Stimulated activated CD4-positive, alpha-beta T cell treated with anti-CD3 and anti-CD28 coated beads, Interleukin-12 subunit alpha, Interleukin-12 subunit beta, amount 100 ng/mL, for 48 hours (primary cell): ENCODE data around the gene RAB36.

Experiments used
- DNase-seq, 3 donors: peaks; one replicate each; pipeline ENCODE4 v3.0.0-alpha.2; 2020; ENCODE audit warnings: low read depth in 2 of 3, low spot score in 1 of 3

Gene RAB36

GRCh38 chr22:23180893-23181720 lies 35.8 kb downstream of the RAB36 start:
- DNase-seq: peak in 1 of 3 donors; percentile 21

- no peak for DNase-seq
These were observed 36.5 kb downstream of the RAB36 start for GRCh38 chr22:23181721-23182308.

GRCh38 chr22:23182309-23183060 lies 37.2 kb downstream of the RAB36 start:
- peak; percentile 59 to 72 (median 65) for DNase-seq

GRCh38 chr22:23183061-23183698 lies 37.9 kb downstream of the RAB36 start:
- no peak for DNase-seq

- no peak for DNase-seq
These were observed 39.0 kb downstream of the RAB36 start for GRCh38 chr22:23184100-23184763.

GRCh38 chr22:23184764-23185113 lies 39.5 kb downstream of the RAB36 start:
- no peak for DNase-seq

- no peak for DNase-seq
These were observed 41.9 kb downstream of the RAB36 start for GRCh38 chr22:23187211-23187610.

GRCh38 chr22:23187871-23188700 lies 42.8 kb downstream of the RAB36 start:
- no peak for DNase-seq

GRCh38 chr22:23190526-23190925 lies 45.2 kb downstream of the RAB36 start:
- no peak for DNase-seq

GRCh38 chr22:23192133-23192532 lies 46.9 kb downstream of the RAB36 start:
- no peak for DNase-seq

- DNase-seq: no peak
These were observed 47.3 kb downstream of the RAB36 start for GRCh38 chr22:23192558-23192957.

- DNase-seq: no peak
These were observed 48.0 kb downstream of the RAB36 start for GRCh38 chr22:23193196-23193827.

- no peak for DNase-seq
These were observed 48.6 kb downstream of the RAB36 start for GRCh38 chr22:23193882-23194281.

- DNase-seq: no peak
These were observed 50.9 kb downstream of the RAB36 start for GRCh38 chr22:23196165-23196564.

- no peak for DNase-seq
These were observed 52.6 kb downstream of the RAB36 start for GRCh38 chr22:23197836-23198235.

GRCh38 chr22:23199159-23199558 lies 53.9 kb downstream of the RAB36 start:
- no peak for DNase-seq

- DNase-seq: no peak
These were observed 55.6 kb downstream of the RAB36 start for GRCh38 chr22:23200898-23201297.

- DNase-seq: no peak
These were observed 57.7 kb downstream of the RAB36 start for GRCh38 chr22:23202812-23203451.

GRCh38 chr22:23203452-23204124 lies 58.3 kb downstream of the RAB36 start:
- DNase-seq: no peak
